HEK293 (cell line): ENCODE data around the gene ANKRD13A.
A peak's percentile ranks its signal among the peaks of the same experiment; 100 is the strongest.

ENCODE experiments used
- CTCF ChIA-PET: fragments of 350-600 bp; formaldehyde crosslinking; extraction: SDS; loops from one replicate; lab custom pipeline; 2021; ENCODE audit warnings: antibody characterized with exemption; lab: Yijun Ruan, JAX
- POLR2A ChIA-PET: fragments of 300-600 bp; formaldehyde crosslinking; extraction: SDS; loops from one replicate; lab custom pipeline; 2020; ENCODE audit warnings: antibody characterized with exemption, inconsistent platforms; lab: Yijun Ruan, JAX
- H3K27ac ChIP-seq: fragments of 200-500 bp; sonication (Bioruptor generic); 2 replicates; pipeline ENCODE4 v1.5.1; 2014; ENCODE audit warnings: low read depth, low read length, control low read depth, inconsistent platforms; ENCODE audit errors: extremely low read depth
- H3K36me3 ChIP-seq, 2 experiments: fragments of 200-500 bp in 1 of 2; sonication (Bioruptor generic) in 1 of 2; 1 replicate in 1 of 2; 2 replicates in 1 of 2; pipeline ENCODE4 v1.5.1; 2014 to 2017; ENCODE audit warnings: inconsistent platforms in 2 of 2, low read length in 2 of 2; ENCODE audit not compliant: control insufficient read depth in 2 of 2, insufficient read depth in 1 of 2
- H3K4me1 ChIP-seq: fragments of 200-500 bp; sonication (Bioruptor generic); 2 replicates; pipeline ENCODE4 v1.5.1; 2014; ENCODE audit warnings: mild to moderate bottlenecking, low read length, inconsistent platforms; ENCODE audit not compliant: control insufficient read depth, insufficient read depth
- H3K4me3 ChIP-seq: 2 replicates; pipeline ENCODE4 v1.5.1; 2011; ENCODE audit warnings: low read depth, mild to moderate bottlenecking, control low read depth, low read length, moderate library complexity
- H3K9me3 ChIP-seq: fragments of 200-500 bp; sonication (Bioruptor generic); 2 replicates; pipeline ENCODE4 v1.5.1; 2014; ENCODE audit warnings: low read depth, low read length, inconsistent platforms; ENCODE audit not compliant: control insufficient read depth, insufficient read depth
- ATF2 ChIP-seq: fragments of 450-650 bp; formaldehyde crosslinking; IDR thresholded peaks from 2 replicates; pipeline ENCODE4 v1.5.1; 2016; ENCODE audit warnings: missing biosample characterization, missing genetic modification characterization, low read depth
- GFI1B ChIP-seq: fragments of 450-650 bp; formaldehyde crosslinking; IDR thresholded peaks from 2 replicates; pipeline ENCODE4 v1.5.1; 2016; ENCODE audit warnings: missing biosample characterization, missing genetic modification characterization
- GLI2 ChIP-seq: fragments of 450-650 bp; formaldehyde crosslinking; IDR thresholded peaks from 2 replicates; pipeline ENCODE4; 2017; ENCODE audit warnings: missing biosample characterization, missing genetic modification characterization, low read depth, borderline replicate concordance
- GLIS1 ChIP-seq: fragments of 450-650 bp; formaldehyde crosslinking; IDR thresholded peaks from 2 replicates; pipeline ENCODE4 v1.5.1; 2016; ENCODE audit warnings: missing biosample characterization, missing genetic modification characterization
- IKZF3 ChIP-seq: fragments of 450-650 bp; IDR thresholded peaks from 2 replicates; pipeline ENCODE4 v1.5.0; 2018; ENCODE audit warnings: missing biosample characterization, mild to moderate bottlenecking, missing genetic modification characterization, moderate library complexity
- KLF9 ChIP-seq: fragments of 450-650 bp; formaldehyde crosslinking; IDR thresholded peaks from 2 replicates; pipeline ENCODE4 v1.5.1; 2016; ENCODE audit warnings: missing biosample characterization, missing genetic modification characterization, low read depth
- OSR2 ChIP-seq: fragments of 450-650 bp; formaldehyde crosslinking; IDR thresholded peaks from 2 replicates; pipeline ENCODE4 v1.5.1; 2016; ENCODE audit warnings: missing biosample characterization, missing genetic modification characterization
- SETDB1 ChIP-seq: IDR thresholded peaks from one replicate; pipeline ENCODE4 v1.6.1; 2017; ENCODE audit warnings: mild to moderate bottlenecking, low read length, moderate library complexity, mixed read lengths; ENCODE audit not compliant: insufficient read length
- SP7 ChIP-seq: fragments of 450-650 bp; formaldehyde crosslinking; IDR thresholded peaks from 2 replicates; pipeline ENCODE4 v1.5.1; 2016; ENCODE audit warnings: missing biosample characterization, missing genetic modification characterization
- ZFHX2 ChIP-seq: fragments of 450-650 bp; formaldehyde crosslinking; conservative IDR thresholded peaks from 2 replicates; pipeline ENCODE4 v1.5.1; 2016; ENCODE audit warnings: missing biosample characterization, missing genetic modification characterization
- ZNF121 ChIP-seq: fragments of 450-650 bp; formaldehyde crosslinking; IDR thresholded peaks from 2 replicates; pipeline ENCODE4 v1.5.1; 2016; ENCODE audit warnings: missing biosample characterization, missing genetic modification characterization
- ZNF138 ChIP-seq: fragments of 450-650 bp; formaldehyde crosslinking; IDR thresholded peaks from 2 replicates; pipeline ENCODE4 v1.5.1; 2016; ENCODE audit warnings: missing biosample characterization, missing genetic modification characterization, borderline replicate concordance
- ZNF155 ChIP-seq: fragments of 450-650 bp; formaldehyde crosslinking; IDR thresholded peaks from 2 replicates; pipeline ENCODE4 v1.5.1; 2016; ENCODE audit warnings: missing biosample characterization, missing genetic modification characterization
- ZNF184 ChIP-seq: fragments of 450-650 bp; IDR thresholded peaks from 2 replicates; pipeline ENCODE4 v1.5.1; 2018; ENCODE audit warnings: missing biosample characterization, mild to moderate bottlenecking, missing genetic modification characterization
- ZNF221 ChIP-seq: fragments of 450-650 bp; formaldehyde crosslinking; IDR thresholded peaks from 2 replicates; pipeline ENCODE4 v1.5.1; 2017; ENCODE audit warnings: missing biosample characterization, missing genetic modification characterization, borderline replicate concordance
- ZNF266 ChIP-seq: fragments of 450-650 bp; formaldehyde crosslinking; IDR thresholded peaks from 2 replicates; pipeline ENCODE4 v1.5.1; 2016; ENCODE audit warnings: missing biosample characterization, missing genetic modification characterization, low read depth
- ZNF274 ChIP-seq, 2 experiments: fragments of 200-500 bp in 1 of 2; fragments of 450-650 bp in 1 of 2; sonication (Bioruptor generic) in 1 of 2; formaldehyde crosslinking in 1 of 2; IDR thresholded peaks; 2 replicates each; pipeline versions ENCODE4 v1.5.1 to v1.6.1; 2014 to 2016; ENCODE audit warnings: borderline replicate concordance in 1 of 2, inconsistent platforms in 1 of 2, low read length in 1 of 2, missing biosample characterization in 1 of 2, missing genetic modification characterization in 1 of 2
- ZNF362 ChIP-seq: fragments of 450-650 bp; formaldehyde crosslinking; IDR thresholded peaks from 2 replicates; pipeline ENCODE4 v1.5.1; 2016; ENCODE audit warnings: missing biosample characterization, missing genetic modification characterization
- ZNF391 ChIP-seq: fragments of 450-650 bp; formaldehyde crosslinking; IDR thresholded peaks from 2 replicates; pipeline ENCODE4 v1.5.1; 2016; ENCODE audit warnings: low read depth, missing biosample characterization, missing genetic modification characterization, borderline replicate concordance
- ZNF544 ChIP-seq: fragments of 450-650 bp; formaldehyde crosslinking; IDR thresholded peaks from 2 replicates; pipeline ENCODE4 v1.5.0; 2017; ENCODE audit warnings: missing biosample characterization, missing genetic modification characterization
- ZNF561 ChIP-seq: fragments of 450-650 bp; IDR thresholded peaks from 2 replicates; pipeline ENCODE4 v1.5.1; 2018; ENCODE audit warnings: missing biosample characterization, missing genetic modification characterization, borderline replicate concordance
- ZNF654 ChIP-seq: fragments of 450-650 bp; formaldehyde crosslinking; IDR thresholded peaks from 2 replicates; pipeline ENCODE4 v1.5.1; 2016; ENCODE audit warnings: low read depth, missing biosample characterization, missing genetic modification characterization
- ZNF677 ChIP-seq: fragments of 450-650 bp; IDR thresholded peaks from 2 replicates; pipeline ENCODE4 v1.5.0; 2018; ENCODE audit warnings: missing biosample characterization, mild to moderate bottlenecking, missing genetic modification characterization, moderate library complexity
- ZNF692 ChIP-seq: fragments of 450-650 bp; formaldehyde crosslinking; IDR thresholded peaks from 2 replicates; pipeline ENCODE4 v1.5.1; 2016; ENCODE audit warnings: missing biosample characterization, missing genetic modification characterization
- ZNF777 ChIP-seq: fragments of 450-650 bp; formaldehyde crosslinking; IDR thresholded peaks from 2 replicates; pipeline ENCODE4 v1.5.1; 2017; ENCODE audit warnings: missing biosample characterization, missing genetic modification characterization, borderline replicate concordance
- ZNF785 ChIP-seq: fragments of 450-650 bp; formaldehyde crosslinking; IDR thresholded peaks from 2 replicates; pipeline ENCODE4 v1.5.1; 2016; ENCODE audit warnings: missing biosample characterization, missing genetic modification characterization
- ZNF830 ChIP-seq: fragments of 450-650 bp; IDR thresholded peaks from 2 replicates; pipeline ENCODE4 v1.5.0; 2018; ENCODE audit warnings: missing biosample characterization, missing genetic modification characterization, low read depth, mild to moderate bottlenecking, moderate library complexity

ANKRD13A gene

GRCh38 chr12:110037315-110037714 is 38.1 kb downstream of the ANKRD13A start (continued):
- TF ChIP-seq ZFHX2 (no peak), ZNF266 (tag by site-specific recombination) (no peak), ZNF677 (no peak), ZNF830 (tag by site-specific recombination) (no peak)

GRCh38 chr12:110038741-110039084 is 39.5 kb downstream of the ANKRD13A start:
- ChIA-PET CTCF (interaction anchor here (0.6 kb wide), 1 partner anchor 15 kb away, joined by 3 read pairs; no protein-coding TSS in a partner anchor), POLR2A (no interaction called here)
- peaks cover 13% of the 10 kb centered on the region for H3K4me1 ChIP-seq
- H3K27ac ChIP-seq, result no peak overlapping the region
- H3K9me3 ChIP-seq, result no peaks in the 10 kb centered on the region
- no peak for TF ChIP-seq ZNF274 (IDR thresholded peaks at IDR 0.05; ENCODE audit: low read length)
- no peak for TF ChIP-seq ZNF274 (tag by site-specific recombination; IDR thresholded peaks at IDR 0.05; ENCODE audit: borderline replicate concordance)
- 0 out of 2 replicates have a peak, but pooled peaks have one; percentile 2 for TF ChIP-seq ZNF654 (tag by site-specific recombination)
- H3K36me3 ChIP-seq, result peaks cover 9 to 64% of the 10 kb centered on the region in 2 experiments; a peak in 2 of 3 replicates
- no peak overlapping the region for H3K4me3 ChIP-seq

GRCh38 chr12:110039085-110039807 is 40.0 kb downstream of the ANKRD13A start:
- Histone ChIP-seq H3K9me3 (no peaks in the 10 kb centered on the region), H3K36me3 (peaks cover 7 to 62% of the 10 kb centered on the region in 2 experiments; a peak in 1 of 3 replicates), H3K4me1 (peaks cover 13% of the 10 kb centered on the region), H3K4me3 (no peak overlapping the region), H3K27ac (peak overlapping the region; percentile 40)
- CTCF ChIA-PET, result no interaction called here
- POLR2A ChIA-PET, result no interaction called here
- TF ChIP-seq OSR2 (tag by site-specific recombination), result peak; percentile 47; the same call in 1 of the 2 replicates
- TF ChIP-seq ZNF777 (tag by site-specific recombination), result no peak
- no peak for TF ChIP-seq KLF9 (tag by site-specific recombination)
- no peak for TF ChIP-seq ZNF391 (tag by site-specific recombination)
- TF ChIP-seq SETDB1, result no peak
- no peak for TF ChIP-seq ZNF785 (tag by site-specific recombination)
- TF ChIP-seq ZNF544 (tag by site-specific recombination), result no peak
- no peak for TF ChIP-seq ATF2
- TF ChIP-seq ZNF362 (tag by site-specific recombination), result 0 out of 2 replicates have a peak, but pooled peaks have one; percentile 40
- 0 out of 2 replicates have a peak, but pooled peaks have one; percentile 56 for TF ChIP-seq ZNF184 (tag by site-specific recombination)
- no peak for TF ChIP-seq ZNF677
- TF ChIP-seq ZNF155 (tag by site-specific recombination), result no peak
- no peak for TF ChIP-seq ZNF121 (tag by site-specific recombination)
- no peak for TF ChIP-seq ZNF138 (tag by site-specific recombination)
- 0 out of 2 replicates have a peak, but pooled peaks have one; percentile 29 for TF ChIP-seq ZNF692
- TF ChIP-seq ZNF221 (tag by site-specific recombination), result no peak
- peak; percentile 53; the same call in 1 of the 2 replicates for TF ChIP-seq SP7 (tag by site-specific recombination)
- TF ChIP-seq GLIS1 (tag by site-specific recombination), result no peak
- no peak for TF ChIP-seq GLI2
- no peak for TF ChIP-seq GFI1B (tag by site-specific recombination)
- peak; percentile 76; the same call in 1 of the 2 replicates for TF ChIP-seq IKZF3
- TF ChIP-seq ZNF561 (tag by site-specific recombination), result no peak
